ENCODE results near the gene OR7C1.
"Not testable (repeated sequence)": the region's sequence is repeated elsewhere in the genome, so short reads cannot be mapped to it uniquely, and the experiment has no call there.

OR7C1 gene

GRCh38 chr19:14765403-14765802 lies 69.6 kb downstream of the OR7C1 start:
- not testable (repeated sequence) for DNase-seq

DNA sequence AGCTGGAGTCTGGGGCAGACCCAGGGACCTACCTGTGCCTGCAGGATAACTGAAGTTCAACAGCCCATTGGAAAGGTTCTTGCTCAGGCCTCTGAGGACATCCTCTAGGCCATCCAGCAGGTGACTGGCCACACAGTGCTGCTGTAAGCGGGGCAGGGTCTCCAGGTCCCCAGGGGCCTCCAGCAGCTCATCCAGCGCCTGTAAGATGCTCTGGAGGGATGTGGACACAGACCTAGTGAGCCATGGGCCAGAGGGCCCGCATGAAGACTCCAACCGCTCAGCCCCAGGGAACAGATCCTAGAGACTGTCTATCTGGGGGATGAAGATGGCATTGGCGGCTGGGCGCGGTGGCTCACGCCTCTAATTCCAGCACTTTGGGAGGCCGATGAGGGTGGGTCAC lies 70.6 kb downstream of the OR7C1 start:
- DNase-seq = no peak

- DNase-seq = no peak
Measured at GRCh38 chr19:14763497-14764145, 71.4 kb downstream of the OR7C1 start.

DNA sequence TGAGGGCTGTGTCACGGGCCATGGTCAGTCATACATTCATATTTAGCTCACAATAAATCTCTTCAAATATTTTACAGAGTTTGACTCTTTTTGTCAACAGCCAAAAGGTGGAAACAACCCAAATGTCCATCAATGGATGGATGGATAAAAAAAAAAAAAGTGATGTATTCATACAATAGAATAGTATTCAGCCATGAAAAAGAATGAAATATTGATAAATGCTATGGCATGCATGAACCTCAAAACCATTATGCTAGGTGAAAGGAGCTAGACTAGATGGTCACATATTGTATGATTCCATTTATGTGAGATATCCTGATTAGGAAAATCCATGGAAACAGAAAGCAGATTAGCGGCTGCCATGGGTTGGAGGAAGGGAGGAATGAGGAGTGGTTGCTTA lies 72.9 kb downstream of the OR7C1 start:
- DNase-seq = no peak

DNA sequence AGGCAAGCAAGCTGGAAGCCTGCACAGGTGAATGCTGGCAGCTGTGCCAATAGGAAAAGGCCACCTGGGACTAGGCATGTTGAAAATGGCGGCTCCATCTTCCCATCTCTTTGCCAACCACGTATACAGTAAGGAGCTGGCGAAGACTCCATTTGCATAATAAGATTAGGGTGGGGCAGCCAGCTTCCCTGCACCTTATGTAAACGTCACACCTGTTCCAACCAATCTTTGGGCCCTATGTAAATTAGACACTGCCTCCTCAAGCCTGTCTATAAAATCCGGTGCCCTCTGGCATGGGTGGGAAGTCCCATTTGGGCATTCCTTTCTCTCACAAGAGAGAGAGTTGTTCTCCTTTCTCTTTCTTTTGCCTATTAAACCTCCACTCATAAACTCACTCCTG lies 73.4 kb downstream of the OR7C1 start:
- DNase-seq = no peak

- DNase-seq = no peak
Measured at GRCh38 chr19:14758816-14759215, 76.2 kb downstream of the OR7C1 start.

- no peak for DNase-seq
Measured at GRCh38 chr19:14748601-14749000, 86.4 kb downstream of the OR7C1 start.

Data from fibroblast of skin of scalp (primary cell).